Kidney (tissue), 14 donors: ENCODE results near the gene ATL1. TPM values are rescaled to one million over a fixed set of nuclear protein-coding genes. Genes with fewer than 3 reads are reported as not detected.

ENCODE experiments used
- DNase-seq, 5 donors: peaks; one replicate each; pipeline ENCODE4 v3.0.0-alpha.2; 2013 to 2020
- FAIRE-seq: peaks from 2 replicates; lab custom pipeline; 2012; peaks lifted over from hg19 to GRCh38; lab: Jason Lieb, UNC
- H3K27ac ChIP-seq, 2 donors: one replicate each; pipeline ENCODE4 v1.7.0; 2013; ENCODE audit warnings: low read depth in 2 of 2, low read length in 2 of 2, inconsistent platforms in 1 of 2
- H3K27me3 ChIP-seq: one replicate; pipeline ENCODE4 v1.7.1; 2013; ENCODE audit warnings: low read length, inconsistent platforms; ENCODE audit not compliant: control insufficient read depth, insufficient read depth
- H3K36me3 ChIP-seq, 3 donors: one replicate each; pipeline versions ENCODE4 v1.7.0 to v1.7.1; 2013; ENCODE audit warnings: low read length in 3 of 3, control low read depth in 1 of 3, inconsistent platforms in 1 of 3; ENCODE audit not compliant: insufficient read depth in 3 of 3, control insufficient read depth in 2 of 3
- H3K4me1 ChIP-seq, 3 donors: one replicate each; pipeline versions ENCODE4 v1.7.0 to v1.7.1; 2013; ENCODE audit warnings: low read length in 3 of 3, inconsistent platforms in 1 of 3, low read depth in 1 of 3; ENCODE audit not compliant: control insufficient read depth in 2 of 3, insufficient read depth in 2 of 3
- H3K4me3 ChIP-seq, 3 donors: one replicate each; pipeline versions ENCODE4 v1.7.0 to v1.8.1; 2013; ENCODE audit warnings: low read length in 3 of 3, control low read depth in 1 of 3, inconsistent platforms in 1 of 3
- H3K9ac ChIP-seq, 3 donors: one replicate each; pipeline versions ENCODE4 v1.7.0 to v1.7.1; 2013; ENCODE audit warnings: low read length in 3 of 3, control low read depth in 1 of 3, inconsistent platforms in 1 of 3
- H3K9me3 ChIP-seq, 3 donors: one replicate each; pipeline versions ENCODE4 v1.7.0 to v1.7.1; 2013; ENCODE audit warnings: low read length in 3 of 3, control low read depth in 1 of 3, inconsistent platforms in 1 of 3; ENCODE audit not compliant: control insufficient read depth in 2 of 3, insufficient read depth in 1 of 3
- intact Hi-C: fragments of 100-400 bp; cut with DNase I; formaldehyde crosslinking; loops from one replicate; pipeline ENCODE4 v1.11.1; 2022
- polyA plus RNA-seq: library from polyadenylated mRNA; stranded (reverse); fragments of 350-450 nt; fragmentation: Illumina TruSeq; extraction: RNeasy Lipid Tissue Mini Kit (QIAGEN cat#74804); gene quantifications from one replicate; pipeline ENCODE4 v1.2.3, GENCODE V29; 2014; ENCODE audit warnings: low read depth, low replicate concordance; ENCODE audit not compliant: insufficient read depth
- total RNA-seq: library from RNA; stranded (reverse); fragmentation: NEBNext Ultra II Directional; extraction: Animal tissue kit (Norgen Biotek cat#: 25700); gene quantifications from one replicate; pipeline ENCODE4 v1.2.1, GENCODE V29; 2021
- TF ChIP-seq, protein P1 (sequence below): IDR thresholded peaks from 3 replicates; pipeline ENCODE4 v1.5.1; 2012; ENCODE audit warnings: mild to moderate bottlenecking, moderate library complexity, borderline replicate concordance; ENCODE audit not compliant: insufficient read depth; ENCODE audit errors: extremely low read depth
- donor health status: control.
- donor health status: control.
- donor health status: control.
- donor health status: control.
- donor health status: control.
- donor health status: DM: yes; HTN: yes; CAD: no.
- donor health status: Normal renal cell carcinoma (clear cell type).

The ATL1 gene
- total and polyA plus RNA-seq, 2 donors from 2014 or later, result 4.0 to 5.9 TPM

- DNase-seq, result no peak
- Histone ChIP-seq H3K4me1 (no peaks in the 10 kb centered on the region), H3K4me3 (no peak overlapping the region), H3K9me3 (no peaks in the 10 kb centered on the region), H3K27me3 (no peaks in the 10 kb centered on the region), H3K27ac (no peak overlapping the region), H3K9ac (no peak overlapping the region), H3K36me3 (peaks cover 0 to 2% (median 0%) of the 10 kb centered on the region in 3 donors)
- no peak for FAIRE-seq
- TF ChIP-seq, protein P1, sequence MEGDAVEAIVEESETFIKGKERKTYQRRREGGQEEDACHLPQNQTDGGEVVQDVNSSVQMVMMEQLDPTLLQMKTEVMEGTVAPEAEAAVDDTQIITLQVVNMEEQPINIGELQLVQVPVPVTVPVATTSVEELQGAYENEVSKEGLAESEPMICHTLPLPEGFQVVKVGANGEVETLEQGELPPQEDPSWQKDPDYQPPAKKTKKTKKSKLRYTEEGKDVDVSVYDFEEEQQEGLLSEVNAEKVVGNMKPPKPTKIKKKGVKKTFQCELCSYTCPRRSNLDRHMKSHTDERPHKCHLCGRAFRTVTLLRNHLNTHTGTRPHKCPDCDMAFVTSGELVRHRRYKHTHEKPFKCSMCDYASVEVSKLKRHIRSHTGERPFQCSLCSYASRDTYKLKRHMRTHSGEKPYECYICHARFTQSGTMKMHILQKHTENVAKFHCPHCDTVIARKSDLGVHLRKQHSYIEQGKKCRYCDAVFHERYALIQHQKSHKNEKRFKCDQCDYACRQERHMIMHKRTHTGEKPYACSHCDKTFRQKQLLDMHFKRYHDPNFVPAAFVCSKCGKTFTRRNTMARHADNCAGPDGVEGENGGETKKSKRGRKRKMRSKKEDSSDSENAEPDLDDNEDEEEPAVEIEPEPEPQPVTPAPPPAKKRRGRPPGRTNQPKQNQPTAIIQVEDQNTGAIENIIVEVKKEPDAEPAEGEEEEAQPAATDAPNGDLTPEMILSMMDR, result no peak
- intact Hi-C loops, result no loop called here
Measured at GRCh38 chr14:50631408-50631821, 71.5 kb downstream of the ATL1 start.

- FAIRE-seq, result no peak
- no peak for DNase-seq
- Histone ChIP-seq H3K27ac (no peak overlapping the region), H3K36me3 (no peaks in the 10 kb centered on the region), H3K9ac (no peak overlapping the region), H3K4me3 (no peak overlapping the region), H3K9me3 (no peaks in the 10 kb centered on the region), H3K4me1 (no peaks in the 10 kb centered on the region), H3K27me3 (no peaks in the 10 kb centered on the region)
- TF ChIP-seq, protein P1, result no peak
- intact Hi-C loops, result no loop called here
Measured at GRCh38 chr14:50633954-50634353, 74.0 kb downstream of the ATL1 start.

GRCh38 chr14:50635141-50635540 lies 75.2 kb downstream of the ATL1 start:
- no peaks in the 10 kb centered on the region for H3K4me1 ChIP-seq
- no peak for DNase-seq
- H3K27ac ChIP-seq, result no peak overlapping the region
- no peaks in the 10 kb centered on the region for H3K9me3 ChIP-seq
- intact Hi-C loops, result no loop called here
- no peak for FAIRE-seq
- peaks cover 0 to 6% (median 0%) of the 10 kb centered on the region in 3 donors for H3K36me3 ChIP-seq
- TF ChIP-seq, protein P1, result no peak
- H3K9ac ChIP-seq, result no peak overlapping the region
- H3K4me3 ChIP-seq, result no peak overlapping the region
- H3K27me3 ChIP-seq, result no peaks in the 10 kb centered on the region

GRCh38 chr14:50647282-50647681 lies 87.3 kb downstream of the ATL1 start:
- TF ChIP-seq, protein P1, result no peak
- intact Hi-C loops, result no loop called here
- H3K27ac ChIP-seq, result no peak overlapping the region
- H3K9me3 ChIP-seq, result no peaks in the 10 kb centered on the region
- FAIRE-seq (no peak), DNase-seq (peak in 3 of 5 donors; percentile 15 to 36 (median 20))
- peaks cover 0 to 3% (median 0%) of the 10 kb centered on the region in 3 donors for H3K36me3 ChIP-seq
- peaks cover 0 to 2% (median 0%) of the 10 kb centered on the region in 3 donors for H3K4me1 ChIP-seq
- no peak overlapping the region for H3K4me3 ChIP-seq
- H3K27me3 ChIP-seq, result no peaks in the 10 kb centered on the region
- H3K9ac ChIP-seq, result no peak overlapping the region
